Measurements from ENCODE around the gene OR4D2. TPM values are rescaled to one million over a fixed set of nuclear protein-coding genes. Genes with fewer than 3 reads are reported as not detected.
A peak's percentile ranks its signal among the peaks of the same experiment; 100 is the strongest.

OR4D2 gene
- total RNA-seq, 1 experiment from 2014 or later: not detected

DNA sequence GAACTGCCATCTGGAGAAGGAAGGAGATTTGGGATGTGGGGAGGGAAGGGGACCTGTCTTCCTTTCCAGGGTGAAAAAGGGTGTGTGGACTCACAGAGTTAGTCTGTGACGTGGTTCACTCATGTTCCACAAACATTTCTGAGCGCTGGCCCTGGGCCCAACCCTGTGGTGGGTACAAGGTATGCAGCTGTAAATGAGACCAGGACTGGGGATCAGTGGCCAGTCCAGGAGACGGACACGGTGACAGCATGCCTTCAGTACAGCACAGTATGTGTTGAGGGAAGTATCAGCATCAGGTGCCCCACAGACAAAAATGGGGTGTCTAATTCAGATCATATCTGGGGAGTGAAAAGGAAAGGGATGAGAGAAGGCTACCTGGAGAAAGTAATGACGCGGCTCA lies 20.3 kb downstream of the OR4D2 start:
- H3K9me3 Mint-ChIP-seq (ENCODE audit: unreplicated experiment): no peaks in the 10 kb centered on the region
- H3K27me3 Mint-ChIP-seq (ENCODE audit: insufficient read depth, unreplicated experiment): peaks cover 16% of the 10 kb centered on the region
- ChIA-PET CTCF (interaction anchor here (1.5 kb wide), 1 partner anchor 354 kb away, joined by 6 read pairs; no protein-coding TSS in a partner anchor), POLR2A (no interaction called here)
- H3K4me1 Mint-ChIP-seq (ENCODE audit: insufficient read depth, unreplicated experiment): peaks cover 17% of the 10 kb centered on the region
- H3K4me3 Mint-ChIP-seq (ENCODE audit: unreplicated experiment): no peak overlapping the region
- intact Hi-C loops (cut with micrococcal nuclease): no loop called here
- TF ChIP-seq, protein P1, sequence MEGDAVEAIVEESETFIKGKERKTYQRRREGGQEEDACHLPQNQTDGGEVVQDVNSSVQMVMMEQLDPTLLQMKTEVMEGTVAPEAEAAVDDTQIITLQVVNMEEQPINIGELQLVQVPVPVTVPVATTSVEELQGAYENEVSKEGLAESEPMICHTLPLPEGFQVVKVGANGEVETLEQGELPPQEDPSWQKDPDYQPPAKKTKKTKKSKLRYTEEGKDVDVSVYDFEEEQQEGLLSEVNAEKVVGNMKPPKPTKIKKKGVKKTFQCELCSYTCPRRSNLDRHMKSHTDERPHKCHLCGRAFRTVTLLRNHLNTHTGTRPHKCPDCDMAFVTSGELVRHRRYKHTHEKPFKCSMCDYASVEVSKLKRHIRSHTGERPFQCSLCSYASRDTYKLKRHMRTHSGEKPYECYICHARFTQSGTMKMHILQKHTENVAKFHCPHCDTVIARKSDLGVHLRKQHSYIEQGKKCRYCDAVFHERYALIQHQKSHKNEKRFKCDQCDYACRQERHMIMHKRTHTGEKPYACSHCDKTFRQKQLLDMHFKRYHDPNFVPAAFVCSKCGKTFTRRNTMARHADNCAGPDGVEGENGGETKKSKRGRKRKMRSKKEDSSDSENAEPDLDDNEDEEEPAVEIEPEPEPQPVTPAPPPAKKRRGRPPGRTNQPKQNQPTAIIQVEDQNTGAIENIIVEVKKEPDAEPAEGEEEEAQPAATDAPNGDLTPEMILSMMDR (IDR thresholded peaks at IDR 0.05; ENCODE audit: unreplicated experiment): no peak
- no peak overlapping the region for H3K27ac Mint-ChIP-seq (ENCODE audit: low read depth, unreplicated experiment)
- no peaks in the 10 kb centered on the region for H3K36me3 Mint-ChIP-seq (ENCODE audit: insufficient read depth, unreplicated experiment)
- no peak for DNase-seq (ENCODE audit: unreplicated experiment)
- no TSS peak for BruUV-seq (replicated peaks)

DNA sequence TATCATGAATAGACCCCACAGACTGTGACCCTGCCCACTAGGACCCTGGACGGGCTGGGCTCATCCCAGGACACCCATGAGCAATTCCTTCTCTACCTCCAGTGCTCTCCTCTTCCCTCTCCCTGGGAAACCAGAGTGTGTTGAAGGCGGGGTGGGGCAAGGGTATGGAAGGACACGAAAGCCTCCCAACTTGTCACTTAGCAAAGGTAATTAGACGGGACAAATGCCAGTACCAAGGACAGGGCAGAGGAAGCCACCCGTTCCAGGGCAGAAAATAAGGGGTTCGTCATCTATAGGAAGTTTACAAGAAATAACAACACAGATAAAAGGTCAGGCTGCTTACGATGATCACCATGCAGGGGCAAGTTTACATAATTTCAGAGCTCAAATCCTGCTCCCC lies 20.9 kb downstream of the OR4D2 start:
- Mint-ChIP-seq H3K4me1 (ENCODE audit: insufficient read depth, unreplicated experiment) (peaks cover 17% of the 10 kb centered on the region), H3K27ac (ENCODE audit: low read depth, unreplicated experiment) (no peak overlapping the region), H3K4me3 (ENCODE audit: unreplicated experiment) (no peak overlapping the region), H3K9me3 (ENCODE audit: unreplicated experiment) (no peaks in the 10 kb centered on the region), H3K27me3 (ENCODE audit: insufficient read depth, unreplicated experiment) (peaks cover 16% of the 10 kb centered on the region), H3K36me3 (ENCODE audit: insufficient read depth, unreplicated experiment) (no peaks in the 10 kb centered on the region)
- BruUV-seq (replicated peaks): no TSS peak
- DNase-seq (ENCODE audit: unreplicated experiment): no peak
- ChIA-PET CTCF (no interaction called here), POLR2A (no interaction called here)
- intact Hi-C loops (cut with micrococcal nuclease): no loop called here
- TF ChIP-seq, protein P1 (IDR thresholded peaks at IDR 0.05; ENCODE audit: unreplicated experiment): no peak

DNA sequence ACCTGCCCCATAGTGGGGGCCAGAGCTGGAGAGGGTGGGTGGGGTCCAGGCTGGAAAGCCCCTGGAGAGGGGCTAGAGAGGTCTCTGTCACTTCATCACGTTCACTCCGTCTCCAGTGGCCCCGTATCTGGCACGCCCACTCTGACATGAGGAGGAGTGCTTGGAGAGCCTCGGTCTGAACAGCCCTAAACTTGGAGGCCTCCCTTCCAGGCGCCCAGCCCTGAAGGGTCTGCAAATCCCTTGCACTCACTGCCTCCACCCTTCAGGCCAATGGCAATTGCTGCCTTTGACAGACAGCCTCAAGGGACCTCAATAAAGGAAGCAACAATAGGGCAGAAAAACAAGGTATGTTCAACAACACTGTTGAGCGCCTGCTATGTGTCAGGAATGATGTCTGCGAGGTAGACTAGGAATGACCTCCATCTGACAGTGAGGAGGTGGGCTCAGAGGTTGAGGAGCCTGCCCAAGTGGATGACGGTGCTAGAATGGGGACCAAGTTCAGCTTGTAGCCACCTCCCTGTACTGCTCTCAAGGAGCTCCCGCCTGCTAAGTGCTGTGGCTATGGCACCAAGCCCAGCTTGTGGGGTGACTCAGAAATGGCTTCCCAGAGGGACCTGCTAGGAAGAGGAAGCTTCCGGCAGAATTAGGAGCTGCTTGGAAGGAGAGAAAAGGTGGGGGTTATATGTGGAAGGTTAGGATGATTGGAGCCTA lies 22.8 kb downstream of the OR4D2 start:
- peaks cover 12% of the 10 kb centered on the region for H3K4me1 Mint-ChIP-seq (ENCODE audit: insufficient read depth, unreplicated experiment)
- no peaks in the 10 kb centered on the region for H3K36me3 Mint-ChIP-seq (ENCODE audit: insufficient read depth, unreplicated experiment)
- CTCF ChIA-PET: interaction anchor here (0.5 to 1.1 kb wide), 3 partner anchors 13 to 374 kb away, joined by 3 read pairs; no protein-coding TSS in a partner anchor
- DNase-seq (ENCODE audit: unreplicated experiment): peak; percentile 87
- H3K4me3 Mint-ChIP-seq (ENCODE audit: unreplicated experiment): no peak overlapping the region
- POLR2A ChIA-PET: interaction anchor here (0.7 to 1.1 kb wide), 3 partner anchors 29 to 182 kb away, joined by 3 to 4 read pairs (median 3); partner anchors contain the start of genes MKS1 and SRSF1
- intact Hi-C loops (cut with micrococcal nuclease): no loop called here
- TF ChIP-seq, protein P1 (IDR thresholded peaks at IDR 0.05; ENCODE audit: unreplicated experiment): no peak
- H3K9me3 Mint-ChIP-seq (ENCODE audit: unreplicated experiment): no peaks in the 10 kb centered on the region
- H3K27ac Mint-ChIP-seq (ENCODE audit: low read depth, unreplicated experiment): no peak overlapping the region
- BruUV-seq (replicated peaks): no TSS peak
- peaks cover 16% of the 10 kb centered on the region for H3K27me3 Mint-ChIP-seq (ENCODE audit: insufficient read depth, unreplicated experiment)

DNA sequence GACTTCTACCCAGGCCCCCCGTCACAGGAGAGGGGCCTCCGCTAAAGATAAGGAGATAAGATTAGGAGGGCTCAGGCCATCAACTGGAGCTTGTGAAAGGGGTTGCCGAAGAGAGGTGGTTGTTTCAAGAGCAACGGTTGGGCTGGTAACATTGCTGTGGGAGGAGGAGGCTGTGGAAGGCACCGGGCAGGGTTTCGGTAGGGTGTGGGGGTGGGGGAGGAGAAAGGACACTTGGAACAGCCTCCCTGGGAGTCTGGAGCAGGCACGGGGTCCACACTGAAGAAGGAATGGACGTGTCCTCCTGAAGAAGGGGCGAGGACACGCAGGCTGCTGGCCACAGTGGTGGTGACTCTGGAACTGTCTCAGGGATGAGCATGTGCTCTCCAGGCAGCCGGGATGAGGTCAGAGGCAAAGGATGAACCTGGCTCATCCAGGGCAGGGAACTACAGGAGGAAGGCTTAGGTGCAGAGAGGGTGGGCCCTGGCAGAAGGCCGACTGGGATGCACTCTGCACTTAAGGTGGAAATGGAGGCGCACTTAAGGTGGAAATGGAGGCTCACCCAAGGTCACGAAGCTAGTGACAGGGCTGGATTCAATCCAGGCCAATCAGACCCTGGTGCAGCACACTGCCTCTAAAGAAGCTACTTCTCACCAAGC lies 24.6 kb downstream of the OR4D2 start:
- TF ChIP-seq, protein P1 (IDR thresholded peaks at IDR 0.05; ENCODE audit: unreplicated experiment): no peak
- POLR2A ChIA-PET: no interaction called here
- DNase-seq (ENCODE audit: unreplicated experiment): peak; percentile 10
- Mint-ChIP-seq H3K27me3 (ENCODE audit: insufficient read depth, unreplicated experiment) (peaks cover 31% of the 10 kb centered on the region), H3K36me3 (ENCODE audit: insufficient read depth, unreplicated experiment) (no peaks in the 10 kb centered on the region), H3K4me3 (ENCODE audit: unreplicated experiment) (no peak overlapping the region), H3K9me3 (ENCODE audit: unreplicated experiment) (no peaks in the 10 kb centered on the region), H3K4me1 (ENCODE audit: insufficient read depth, unreplicated experiment) (peaks cover 14% of the 10 kb centered on the region), H3K27ac (ENCODE audit: low read depth, unreplicated experiment) (no peak overlapping the region)
- CTCF ChIA-PET: interaction anchor here (0.6 to 1.2 kb wide), 4 partner anchors 11 to 212 kb away, joined by 3 to 4 read pairs (median 3); no protein-coding TSS in a partner anchor
- BruUV-seq (replicated peaks): no TSS peak
- intact Hi-C loops (cut with micrococcal nuclease): no loop called here
